Neural progenitor cell (in vitro differentiated cells): ENCODE results near the gene EXOC4. TPM values are rescaled to one million over a fixed set of nuclear protein-coding genes. Genes with fewer than 3 reads are reported as not detected.

Source experiments
- DNase-seq: peaks from one replicate; pipeline ENCODE4 v3.0.0-alpha.2; 2016; ENCODE audit warnings: low spot score
- H2AFZ ChIP-seq: fragments of 200-600 bp; sonication (generic); replicated peaks from 2 replicates; pipeline ENCODE4 v1.6.1; 2016; ENCODE audit warnings: antibody characterized with exemption
- H3F3A ChIP-seq: fragments of 200-600 bp; sonication (generic); 2 replicates; pipeline ENCODE4 v1.6.1; 2016; ENCODE audit warnings: antibody characterized with exemption, low read depth
- H3K27ac ChIP-seq: fragments of 200-600 bp; sonication (generic); 2 replicates; pipeline ENCODE4 v1.5.1; 2016; ENCODE audit warnings: mild to moderate bottlenecking
- H3K27me3 ChIP-seq: fragments of 200-600 bp; sonication (generic); 2 replicates; pipeline ENCODE4 v1.6.1; 2016; ENCODE audit warnings: mild to moderate bottlenecking, moderate library complexity
- H3K36me3 ChIP-seq: fragments of 200-600 bp; sonication (generic); 2 replicates; pipeline ENCODE4 v1.5.1; 2016
- H3K4me1 ChIP-seq: fragments of 200-600 bp; sonication (generic); 2 replicates; pipeline ENCODE4 v1.6.1; 2016; ENCODE audit warnings: mixed run types
- H3K4me2 ChIP-seq: fragments of 200-600 bp; sonication (generic); 2 replicates; pipeline ENCODE4 v1.6.1; 2016
- H3K4me3 ChIP-seq: fragments of 200-600 bp; sonication (generic); 2 replicates; pipeline ENCODE4 v1.5.1; 2016
- H3K79me2 ChIP-seq: fragments of 200-600 bp; sonication (generic); 2 replicates; pipeline ENCODE4 v1.6.1; 2016; ENCODE audit warnings: low read depth
- H3K9ac ChIP-seq: fragments of 200-600 bp; sonication (generic); 2 replicates; pipeline ENCODE4 v1.6.1; 2016
- H3K9me3 ChIP-seq: fragments of 200-600 bp; sonication (generic); 2 replicates; pipeline ENCODE4 v1.5.1; 2016; ENCODE audit warnings: low read depth
- H4K20me1 ChIP-seq: fragments of 200-600 bp; sonication (generic); 2 replicates; pipeline ENCODE4 v1.6.1; 2016; ENCODE audit warnings: low read depth
- H3K27ac Mint-ChIP-seq: 3 replicates; pipeline ENCODE4 v1.8.0; 2021; ENCODE audit warnings: mixed read lengths
- H3K27me3 Mint-ChIP-seq: 2 replicates; pipeline ENCODE4 v1.8.0; 2022; ENCODE audit warnings: low read depth, mild to moderate bottlenecking, inconsistent platforms, moderate library complexity, mixed read lengths; ENCODE audit not compliant: insufficient read depth
- H3K36me3 Mint-ChIP-seq: 3 replicates; pipeline ENCODE4 v1.8.0; 2021; ENCODE audit warnings: mixed read lengths
- H3K4me1 Mint-ChIP-seq: 3 replicates; pipeline ENCODE4 v1.8.0; 2021; ENCODE audit warnings: mixed read lengths
- H3K4me3 Mint-ChIP-seq: 3 replicates; pipeline ENCODE4 v1.8.0; 2021; ENCODE audit warnings: mild to moderate bottlenecking, moderate library complexity, mixed read lengths
- H3K9me3 Mint-ChIP-seq: 3 replicates; pipeline ENCODE4 v1.8.0; 2020; ENCODE audit warnings: mixed read lengths
- CTCF ChIP-seq: fragments of 200-600 bp; sonication (generic); IDR thresholded peaks from 2 replicates; pipeline ENCODE4 v1.5.1; 2017; ENCODE audit warnings: antibody characterized with exemption, mild to moderate bottlenecking
- EZH2 ChIP-seq: fragments of 200-600 bp; sonication (generic); IDR thresholded peaks from 2 replicates; pipeline ENCODE4 v1.6.1; 2017; ENCODE audit warnings: antibody characterized with exemption, mild to moderate bottlenecking, moderate library complexity
- EZH2phosphoT487 ChIP-seq: fragments of 200-600 bp; sonication (generic); IDR thresholded peaks from 2 replicates; pipeline ENCODE4 v1.6.1; 2017; ENCODE audit warnings: antibody characterized with exemption
- total RNA-seq: library from RNA; depleted of rRNA; stranded (reverse); fragments of >200 nt; gene quantifications from 2 replicates; pipeline ENCODE4 v1.2.3, GENCODE V29; 2015; ENCODE audit warnings: low replicate concordance

EXOC4 gene
- total RNA-seq, 1 donor from 2014 or later, result 129 TPM

GRCh38 chr7:133804127-133804526 lies 551.2 kb downstream of the EXOC4 start:
- no peak for DNase-seq
- no peaks in the 10 kb centered on the region for H4K20me1 ChIP-seq
- H3K4me1 ChIP-seq, result no peaks in the 10 kb centered on the region
- no peaks in the 10 kb centered on the region for H3K4me1 Mint-ChIP-seq
- H3K36me3 Mint-ChIP-seq, result no peaks in the 10 kb centered on the region
- no peak overlapping the region for H3K4me3 Mint-ChIP-seq
- H3K4me2 ChIP-seq, result no peak overlapping the region
- no peak overlapping the region for H2AFZ ChIP-seq
- H3K27me3 Mint-ChIP-seq, result no peaks in the 10 kb centered on the region
- no peaks in the 10 kb centered on the region for H3F3A ChIP-seq
- no peak for TF ChIP-seq EZH2
- no peak for TF ChIP-seq EZH2phosphoT487
- no peak for TF ChIP-seq CTCF
- H3K9ac ChIP-seq, result no peak overlapping the region
- H3K27ac ChIP-seq, result no peak overlapping the region
- H3K9me3 ChIP-seq, result no peaks in the 10 kb centered on the region
- H3K9me3 Mint-ChIP-seq, result no peaks in the 10 kb centered on the region
- no peaks in the 10 kb centered on the region for H3K79me2 ChIP-seq
- no peaks in the 10 kb centered on the region for H3K27me3 ChIP-seq
- H3K36me3 ChIP-seq, result no peaks in the 10 kb centered on the region
- no peak overlapping the region for H3K27ac Mint-ChIP-seq
- H3K4me3 ChIP-seq, result no peak overlapping the region

DNA sequence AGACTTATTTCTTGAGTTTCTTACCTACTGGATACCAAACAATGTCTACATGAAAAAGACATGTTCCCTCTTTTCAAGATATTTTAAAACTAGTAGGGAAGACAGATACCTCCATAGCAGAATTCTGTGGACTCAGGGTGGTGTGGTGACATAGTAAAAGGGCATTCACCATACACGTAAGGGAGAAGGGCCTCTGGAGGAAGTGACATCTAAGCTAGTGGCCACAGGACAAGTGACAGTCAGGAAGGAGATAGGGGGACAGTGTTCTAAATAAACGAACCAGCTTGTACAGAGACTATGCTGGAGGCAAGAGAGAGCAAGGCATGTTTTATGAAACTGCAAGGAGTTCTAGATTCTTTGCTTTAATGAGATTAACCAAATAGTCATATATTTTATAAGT lies 552.5 kb downstream of the EXOC4 start:
- Histone ChIP-seq H3K27me3 (no peaks in the 10 kb centered on the region), H2AFZ (no peak overlapping the region), H3K9ac (no peak overlapping the region), H3K9me3 (no peaks in the 10 kb centered on the region), H3K4me1 (no peaks in the 10 kb centered on the region), H3K79me2 (no peaks in the 10 kb centered on the region), H3K36me3 (no peaks in the 10 kb centered on the region), H3F3A (no peaks in the 10 kb centered on the region), H3K4me2 (no peak overlapping the region), H4K20me1 (no peaks in the 10 kb centered on the region), H3K27ac (no peak overlapping the region), H3K4me3 (no peak overlapping the region)
- H3K9me3 Mint-ChIP-seq, result no peaks in the 10 kb centered on the region
- no peak for TF ChIP-seq EZH2
- no peak for TF ChIP-seq EZH2phosphoT487
- TF ChIP-seq CTCF, result no peak
- no peaks in the 10 kb centered on the region for H3K36me3 Mint-ChIP-seq
- no peak overlapping the region for H3K27ac Mint-ChIP-seq
- no peak overlapping the region for H3K4me3 Mint-ChIP-seq
- no peaks in the 10 kb centered on the region for H3K27me3 Mint-ChIP-seq
- DNase-seq, result no peak
- H3K4me1 Mint-ChIP-seq, result no peaks in the 10 kb centered on the region

DNA sequence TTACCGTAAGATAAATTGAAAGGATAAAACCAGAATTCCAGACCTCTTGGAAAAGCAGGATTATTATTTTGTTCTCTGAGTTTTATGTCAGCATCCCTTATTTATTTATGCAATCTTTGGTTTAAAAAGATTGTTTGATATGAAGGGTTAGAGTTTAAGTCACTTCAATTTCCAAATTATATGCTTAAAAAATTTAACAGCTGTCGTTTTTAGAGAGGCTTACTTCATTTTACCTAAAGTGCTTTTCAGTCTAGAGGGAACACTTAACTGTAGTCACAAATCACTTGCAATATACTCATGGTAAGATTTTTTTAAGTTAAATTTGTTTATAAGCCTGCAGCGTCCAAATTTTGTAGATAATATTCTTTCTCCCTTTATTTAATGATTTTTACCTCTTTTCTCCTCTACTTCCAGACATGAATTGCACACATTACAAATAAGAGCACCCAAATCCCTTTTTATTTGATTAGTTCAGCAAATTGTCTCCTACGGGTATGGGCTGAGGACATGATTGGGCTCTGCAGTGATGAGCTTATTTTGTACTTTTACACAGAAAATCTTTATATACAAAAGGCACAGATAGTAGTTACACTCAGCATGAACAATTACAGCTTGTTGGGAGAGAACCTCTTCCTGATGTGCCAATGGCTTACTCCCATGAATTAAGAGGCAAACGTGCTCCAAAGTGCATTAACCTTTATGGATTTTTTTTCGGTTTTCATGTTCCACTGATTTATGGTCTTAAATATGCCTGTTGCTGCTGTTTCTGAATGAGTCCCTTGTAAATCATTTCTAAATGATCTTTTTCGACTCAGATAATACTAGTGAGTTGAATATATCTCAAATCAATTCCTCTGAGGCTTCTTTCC lies 555.0 kb downstream of the EXOC4 start:
- no peak overlapping the region for H3K4me3 Mint-ChIP-seq
- no peak for TF ChIP-seq EZH2phosphoT487

GRCh38 chr7:133808493-133808866 lies 555.6 kb downstream of the EXOC4 start:
- Histone ChIP-seq H2AFZ (no peak overlapping the region), H3K9ac (no peak overlapping the region), H3K4me1 (no peaks in the 10 kb centered on the region), H3K27ac (no peak overlapping the region), H3K79me2 (no peaks in the 10 kb centered on the region), H3K36me3 (no peaks in the 10 kb centered on the region), H3K4me3 (no peak overlapping the region), H4K20me1 (no peaks in the 10 kb centered on the region), H3K4me2 (no peak overlapping the region), H3K9me3 (no peaks in the 10 kb centered on the region), H3K27me3 (no peaks in the 10 kb centered on the region), H3F3A (no peaks in the 10 kb centered on the region)
- Mint-ChIP-seq H3K9me3 (no peaks in the 10 kb centered on the region), H3K4me3 (no peak overlapping the region), H3K36me3 (no peaks in the 10 kb centered on the region), H3K4me1 (peaks cover 6% of the 10 kb centered on the region), H3K27ac (no peak overlapping the region), H3K27me3 (no peaks in the 10 kb centered on the region)
- TF ChIP-seq EZH2 (no peak), CTCF (no peak), EZH2phosphoT487 (no peak)
- DNase-seq, result no peak

More for the DNA sequence above, 555.0 kb downstream of the EXOC4 start:
- Histone ChIP-seq H2AFZ (no peak overlapping the region), H3K36me3 (no peaks in the 10 kb centered on the region), H3K27me3 (no peaks in the 10 kb centered on the region), H3K27ac (no peak overlapping the region), H3K4me1 (no peaks in the 10 kb centered on the region), H3K4me2 (no peak overlapping the region), H3F3A (no peaks in the 10 kb centered on the region), H3K9me3 (no peaks in the 10 kb centered on the region), H3K9ac (no peak overlapping the region), H3K79me2 (no peaks in the 10 kb centered on the region), H4K20me1 (no peaks in the 10 kb centered on the region), H3K4me3 (no peak overlapping the region)
- no peaks in the 10 kb centered on the region for H3K9me3 Mint-ChIP-seq
- no peaks in the 10 kb centered on the region for H3K27me3 Mint-ChIP-seq
- H3K27ac Mint-ChIP-seq, result no peak overlapping the region
- H3K4me1 Mint-ChIP-seq, result peaks cover 3% of the 10 kb centered on the region
- no peaks in the 10 kb centered on the region for H3K36me3 Mint-ChIP-seq
- no peak for DNase-seq
